Endothelial cell (in vitro differentiated cells): ENCODE measurements around the gene SLC4A2. TPM values are rescaled to one million over a fixed set of nuclear protein-coding genes. Genes with fewer than 3 reads are reported as not detected.

ENCODE experiments used
- DNase-seq: peaks from one replicate; pipeline ENCODE4 v3.0.0; 2021; ENCODE audit warnings: low spot score
- H3K27ac Mint-ChIP-seq: one replicate; pipeline ENCODE4 v1.8.0; 2021; ENCODE audit warnings: mixed read lengths, inconsistent platforms; ENCODE audit not compliant: unreplicated experiment
- H3K27me3 Mint-ChIP-seq: one replicate; pipeline ENCODE4 v1.8.0; 2021; ENCODE audit warnings: mild to moderate bottlenecking, moderate library complexity, mixed read lengths, inconsistent platforms; ENCODE audit not compliant: unreplicated experiment
- H3K36me3 Mint-ChIP-seq: one replicate; pipeline ENCODE4 v1.8.0; 2021; ENCODE audit warnings: mild to moderate bottlenecking, low read depth, mixed read lengths, inconsistent platforms; ENCODE audit not compliant: unreplicated experiment
- H3K4me1 Mint-ChIP-seq: one replicate; pipeline ENCODE4 v1.8.0; 2021; ENCODE audit warnings: mild to moderate bottlenecking, mixed read lengths, inconsistent platforms; ENCODE audit not compliant: unreplicated experiment
- H3K4me3 Mint-ChIP-seq: one replicate; pipeline ENCODE4 v1.8.0; 2021; ENCODE audit warnings: mild to moderate bottlenecking, mixed read lengths, inconsistent platforms; ENCODE audit not compliant: unreplicated experiment
- H3K9me3 Mint-ChIP-seq: one replicate; pipeline ENCODE4 v1.8.0; 2021; ENCODE audit warnings: mixed read lengths, inconsistent platforms; ENCODE audit not compliant: unreplicated experiment
- CTCF ChIP-seq: fragments of 200-600 bp; sonication (generic); IDR thresholded peaks from one replicate; pipeline ENCODE4 v1.5.0; 2021; ENCODE audit warnings: antibody characterized with exemption; ENCODE audit not compliant: unreplicated experiment
- total RNA-seq: library from RNA; stranded (reverse); fragmentation: NEBNext Ultra II Directional; extraction: Animal tissue kit (Norgen Biotek cat#: 25700); gene quantifications from one replicate; pipeline ENCODE4 v1.2.1, GENCODE V29; 2021; ENCODE audit not compliant: unreplicated experiment

The SLC4A2 gene
- total RNA-seq, 1 donor from 2014 or later, result 115 TPM

- peaks cover 15% of the 10 kb centered on the region for H3K36me3 Mint-ChIP-seq
- peaks cover 13% of the 10 kb centered on the region for H3K27me3 Mint-ChIP-seq
- H3K4me1 Mint-ChIP-seq, result peaks cover 30% of the 10 kb centered on the region
- H3K9me3 Mint-ChIP-seq, result no peaks in the 10 kb centered on the region
- TF ChIP-seq CTCF, result no peak
- no peak overlapping the region for H3K27ac Mint-ChIP-seq
- DNase-seq, result no peak
- H3K4me3 Mint-ChIP-seq, result no peak overlapping the region
Observed at GRCh38 chr7:151107882-151108281, 48.5 kb downstream of the SLC4A2 start.

DNA sequence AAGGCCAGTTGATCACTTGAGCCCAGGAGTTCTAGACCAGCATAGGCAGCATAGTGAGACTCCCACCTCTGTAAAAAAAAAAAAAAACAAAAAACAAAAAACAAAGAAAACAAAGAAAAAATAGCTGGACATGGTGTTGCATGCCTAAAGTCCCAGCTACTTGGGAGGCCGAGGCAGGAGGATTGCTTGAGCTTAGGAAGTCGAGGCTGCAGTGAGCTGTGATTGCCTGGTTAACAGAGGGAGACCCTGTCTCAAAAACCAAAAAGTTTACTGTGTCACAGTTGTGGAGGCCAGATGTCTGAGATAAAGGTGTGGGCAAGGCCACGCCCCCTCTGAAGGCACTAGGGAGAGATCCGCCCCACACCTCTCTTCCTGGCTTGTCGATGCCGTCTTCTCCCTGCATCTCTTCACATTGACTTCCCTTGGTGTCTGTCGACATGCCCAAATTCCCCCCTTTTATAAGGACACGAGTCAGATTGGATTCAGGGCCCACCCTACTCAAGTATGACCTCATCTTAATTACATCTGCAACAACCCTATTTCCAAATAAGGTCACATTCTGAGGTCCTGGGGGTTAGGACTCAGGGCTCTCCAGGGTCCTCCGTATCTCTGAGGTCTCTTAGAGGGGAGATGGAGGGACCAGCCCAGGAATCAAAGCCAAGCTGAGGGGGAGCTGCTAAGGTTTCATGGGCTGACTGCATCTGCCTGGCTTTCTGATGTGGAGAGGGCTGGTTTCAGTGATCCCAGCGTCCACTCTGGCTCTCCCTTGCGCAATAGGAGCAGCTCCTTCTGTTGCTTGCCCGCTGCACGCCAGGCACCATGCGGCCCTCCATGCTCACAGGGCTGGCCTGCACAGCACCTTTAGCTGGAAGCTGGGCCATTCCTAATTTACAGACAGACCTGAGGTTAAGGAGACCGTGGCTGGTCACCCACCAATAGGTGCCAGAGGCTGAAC, 50.0 kb downstream of the SLC4A2 start:
- Mint-ChIP-seq H3K27me3 (peaks cover 13% of the 10 kb centered on the region), H3K27ac (no peak overlapping the region), H3K9me3 (no peaks in the 10 kb centered on the region), H3K4me3 (peak overlapping the region; percentile 2), H3K4me1 (peaks cover 35% of the 10 kb centered on the region), H3K36me3 (peaks cover 7% of the 10 kb centered on the region)
- DNase-seq, result no peak
- TF ChIP-seq CTCF, result no peak

DNA sequence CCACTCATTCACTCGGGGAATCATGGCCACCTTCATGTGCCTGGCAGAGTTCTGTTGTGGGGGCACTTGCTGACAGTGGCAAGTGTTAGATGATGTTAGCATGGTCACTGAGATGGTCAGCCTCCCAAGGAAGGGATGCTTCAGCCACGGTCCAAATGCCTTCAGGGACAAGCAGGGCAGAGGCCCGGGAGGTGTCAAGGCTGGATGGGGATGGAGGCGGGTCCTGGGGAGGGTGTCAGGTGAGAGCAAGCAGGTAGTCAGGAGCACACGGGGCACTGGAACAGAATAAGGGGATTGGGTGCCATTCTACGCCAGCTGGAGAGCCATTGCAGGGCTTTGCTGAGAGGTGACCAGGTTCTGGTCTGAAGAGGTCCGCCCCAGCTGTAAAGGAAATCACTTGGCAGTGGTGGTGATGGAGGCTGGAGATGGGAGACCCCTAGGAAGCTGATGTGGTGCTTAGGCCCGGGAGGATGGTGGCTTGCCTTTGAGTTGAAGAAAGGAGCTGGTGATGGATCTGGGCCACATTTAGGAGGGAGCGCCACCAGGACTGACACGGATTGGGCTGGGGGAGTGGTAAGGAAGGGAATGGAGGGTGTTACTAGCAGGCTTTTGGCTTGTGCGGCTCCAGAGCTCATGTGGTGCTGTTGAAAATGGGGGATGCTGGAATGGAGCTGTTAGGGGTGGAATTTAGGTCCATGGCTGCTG, 51.0 kb downstream of the SLC4A2 start:
- peak overlapping the region; percentile 86 for H3K27ac Mint-ChIP-seq

DNA sequence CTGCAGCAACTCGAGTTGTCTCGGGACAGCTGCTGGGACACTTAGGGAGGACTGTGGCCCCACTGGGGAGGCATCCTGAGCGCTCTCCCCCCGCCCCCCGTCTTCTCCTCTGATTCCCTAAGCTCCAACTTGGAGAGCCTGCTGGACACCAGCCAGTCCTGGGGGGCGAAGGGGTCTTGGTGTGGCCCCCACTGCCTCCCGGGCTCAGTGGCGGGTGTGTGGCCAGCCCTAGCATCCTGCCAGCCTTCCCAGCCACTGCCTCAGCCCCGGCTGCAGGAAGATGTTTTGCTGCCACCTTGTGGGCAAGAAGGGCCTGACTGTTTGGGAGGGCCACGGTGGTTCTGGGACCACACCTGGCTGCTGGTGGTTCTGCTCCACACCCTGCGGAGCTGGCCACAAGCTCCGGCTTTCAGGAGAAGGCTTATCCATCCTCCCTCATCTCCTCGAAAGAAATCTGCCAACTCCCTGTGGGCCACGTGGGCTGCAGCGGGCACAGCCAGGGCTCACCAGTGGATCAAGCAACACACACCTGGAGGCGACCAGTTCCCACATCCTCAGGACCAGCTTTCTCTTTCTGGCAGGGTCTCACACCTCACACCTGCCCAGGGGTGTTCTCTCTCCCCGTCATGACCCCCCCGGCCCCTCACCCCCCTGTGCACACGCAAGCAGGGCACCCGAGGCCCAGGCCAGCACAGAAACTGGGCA, 51.7 kb downstream of the SLC4A2 start:
- Mint-ChIP-seq H3K9me3 (no peaks in the 10 kb centered on the region), H3K4me3 (no peak overlapping the region), H3K27ac (no peak overlapping the region), H3K4me1 (peaks cover 39% of the 10 kb centered on the region), H3K36me3 (peaks cover 7% of the 10 kb centered on the region), H3K27me3 (peaks cover 16% of the 10 kb centered on the region)
- TF ChIP-seq CTCF, result peak; percentile 78
- peak; percentile 82 for DNase-seq

More for the DNA sequence above, 51.0 kb downstream of the SLC4A2 start:
- no peak for TF ChIP-seq CTCF
- peaks cover 13% of the 10 kb centered on the region for H3K27me3 Mint-ChIP-seq
- H3K36me3 Mint-ChIP-seq, result peaks cover 7% of the 10 kb centered on the region
- no peak for DNase-seq
- H3K4me1 Mint-ChIP-seq, result peaks cover 35% of the 10 kb centered on the region
- H3K9me3 Mint-ChIP-seq, result no peaks in the 10 kb centered on the region
- peak overlapping the region; percentile 73 for H3K4me3 Mint-ChIP-seq
